HG03575 (cell line): ENCODE results near the gene HTR7.
"Not testable (repeated sequence)": the region's sequence is repeated elsewhere in the genome, so short reads cannot be mapped to it uniquely, and the experiment has no call there.

Experiments used
- ATAC-seq: cut with Tn5 transposase; IDR thresholded peaks from one replicate; pipeline ENCODE4 v1.9.1; 2021; ENCODE audit not compliant: unreplicated experiment, insufficient number of reproducible peaks, low FRiP score; ENCODE audit errors: extremely low read depth

Gene HTR7

DNA sequence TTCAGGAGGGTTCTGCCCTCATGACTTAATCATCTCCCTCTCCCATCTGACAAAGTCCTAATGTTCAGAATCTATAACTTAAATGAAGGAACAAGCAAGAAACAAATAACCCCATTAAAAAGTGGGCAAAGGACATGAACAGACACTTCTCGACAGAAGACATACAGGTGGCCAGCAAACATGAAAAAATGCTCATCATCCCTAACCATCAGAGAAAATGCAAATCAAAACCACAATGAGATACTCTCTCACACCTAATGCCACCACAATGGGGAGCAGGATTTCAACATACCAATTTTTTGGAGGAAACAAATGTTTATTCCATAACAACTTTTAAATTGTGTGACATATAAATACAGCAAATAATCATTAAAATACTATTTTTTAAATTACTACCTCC, 3.0 kb upstream of the HTR7 start:
- no peak for ATAC-seq

DNA sequence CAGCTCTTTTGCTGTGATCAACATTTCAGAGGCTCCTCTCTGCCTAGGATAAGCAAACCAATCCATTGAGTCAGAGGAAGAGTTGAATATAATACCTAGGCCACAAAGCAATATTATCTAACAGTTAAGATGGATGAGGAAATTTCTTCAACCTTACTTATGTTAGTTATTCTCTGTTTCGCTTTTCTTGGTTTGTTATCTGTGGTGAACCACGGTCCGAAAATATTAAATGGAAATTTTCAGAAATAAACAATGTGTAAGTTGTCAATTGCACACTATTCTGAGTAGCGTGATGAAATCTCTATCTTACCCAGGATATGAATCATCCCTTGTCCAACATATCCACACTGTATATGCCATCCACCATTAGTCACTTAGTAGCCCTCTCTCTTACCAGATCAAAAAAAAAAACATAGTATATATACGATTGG, 1.5 kb upstream of the HTR7 start:
- ATAC-seq, result no peak

DNA sequence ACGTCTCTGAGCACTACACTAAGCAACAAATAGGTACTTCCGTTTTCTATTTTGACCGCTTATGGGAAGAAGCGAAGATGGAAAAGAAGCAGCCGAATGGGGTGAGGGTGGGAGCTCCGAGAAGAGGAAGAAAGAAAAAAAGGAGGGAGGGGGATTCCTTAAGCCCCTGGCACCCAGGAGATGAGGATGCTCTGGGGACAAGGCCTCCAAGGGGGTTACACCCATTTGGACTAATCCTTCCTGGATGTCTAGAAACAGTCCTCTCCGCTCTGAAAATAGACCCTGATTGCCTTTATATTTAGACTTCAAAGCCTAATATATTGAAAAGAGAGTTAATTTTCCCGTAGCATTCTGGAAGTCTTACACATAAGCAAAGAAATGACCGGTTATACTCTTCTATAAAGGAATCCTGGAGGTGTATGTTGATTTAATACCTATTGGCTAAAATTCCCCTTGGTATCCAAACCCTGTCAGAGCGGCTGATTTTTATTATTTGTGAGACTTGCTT, 676 bp upstream of the HTR7 start:
- ATAC-seq, result no peak

DNA sequence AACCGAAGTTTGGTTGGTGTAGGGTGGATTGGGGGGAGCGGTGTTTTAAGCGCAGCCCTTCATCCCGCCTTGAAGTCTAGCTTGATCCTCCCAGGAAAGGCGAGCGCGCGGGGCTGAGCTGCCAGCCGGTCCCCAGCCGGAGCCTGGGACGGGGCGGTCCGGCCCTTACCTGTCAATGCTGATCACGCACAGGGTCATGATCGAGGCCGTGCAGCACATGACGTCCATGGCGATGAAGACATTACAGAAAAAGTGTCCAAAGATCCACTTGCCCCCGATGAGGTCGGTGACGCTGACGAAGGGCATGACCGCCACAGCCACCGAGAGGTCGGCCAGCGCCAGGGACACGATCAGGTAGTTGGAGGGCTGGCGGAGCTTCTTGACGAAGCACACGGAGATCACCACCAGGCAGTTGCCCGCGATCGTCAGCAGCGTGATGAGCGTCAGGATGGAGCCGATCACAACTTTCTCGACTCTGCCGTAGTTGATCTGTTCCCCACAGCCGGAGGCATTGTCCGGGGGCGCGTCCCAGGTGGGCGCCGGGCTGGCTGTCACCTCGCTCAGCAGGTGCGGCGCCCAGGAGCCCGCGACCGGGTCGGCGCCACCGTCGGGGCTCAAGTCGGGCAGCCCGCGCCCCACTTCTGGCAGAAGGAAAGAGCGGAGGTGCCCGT, 740 bp downstream of the HTR7 start:
- ATAC-seq, result no peak

DNA sequence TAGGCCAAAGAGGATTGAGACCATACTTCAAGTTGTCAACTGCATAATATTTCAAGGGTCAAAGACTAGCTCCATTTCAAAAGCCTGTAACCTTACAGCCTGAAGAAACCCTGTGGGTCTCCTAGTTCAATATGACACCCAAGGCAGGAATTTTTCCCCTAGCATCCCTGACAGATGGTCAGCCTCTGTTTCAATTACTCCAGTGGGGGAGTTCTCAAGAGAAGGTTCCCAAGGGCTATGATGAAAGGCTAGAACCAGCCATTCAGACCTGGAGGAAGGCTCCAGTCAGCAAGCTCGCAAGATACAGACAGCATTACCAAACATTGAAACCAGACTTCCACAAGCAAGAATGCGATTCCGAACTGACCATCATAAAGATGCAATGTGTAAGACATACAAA, 1.6 kb downstream of the HTR7 start:
- ATAC-seq, result no peak

DNA sequence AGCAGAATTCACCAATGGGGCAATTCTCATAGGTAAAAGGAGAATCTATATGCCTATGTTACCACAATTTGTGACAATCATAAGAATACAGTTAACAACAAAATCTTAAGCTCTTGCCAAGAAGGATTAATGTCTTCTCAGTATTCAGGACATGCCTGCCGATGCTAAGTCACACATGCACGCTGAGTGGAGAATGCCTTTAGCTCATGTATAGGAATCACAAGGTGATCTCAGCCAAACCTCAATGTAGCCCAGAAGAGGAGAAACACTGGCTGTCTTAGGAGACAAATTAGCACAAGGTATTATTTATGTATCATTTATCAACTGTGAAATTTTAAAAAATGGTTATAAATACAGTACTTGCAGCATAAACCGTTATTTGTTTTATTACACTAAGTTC, 2.7 kb downstream of the HTR7 start:
- no peak for ATAC-seq

DNA sequence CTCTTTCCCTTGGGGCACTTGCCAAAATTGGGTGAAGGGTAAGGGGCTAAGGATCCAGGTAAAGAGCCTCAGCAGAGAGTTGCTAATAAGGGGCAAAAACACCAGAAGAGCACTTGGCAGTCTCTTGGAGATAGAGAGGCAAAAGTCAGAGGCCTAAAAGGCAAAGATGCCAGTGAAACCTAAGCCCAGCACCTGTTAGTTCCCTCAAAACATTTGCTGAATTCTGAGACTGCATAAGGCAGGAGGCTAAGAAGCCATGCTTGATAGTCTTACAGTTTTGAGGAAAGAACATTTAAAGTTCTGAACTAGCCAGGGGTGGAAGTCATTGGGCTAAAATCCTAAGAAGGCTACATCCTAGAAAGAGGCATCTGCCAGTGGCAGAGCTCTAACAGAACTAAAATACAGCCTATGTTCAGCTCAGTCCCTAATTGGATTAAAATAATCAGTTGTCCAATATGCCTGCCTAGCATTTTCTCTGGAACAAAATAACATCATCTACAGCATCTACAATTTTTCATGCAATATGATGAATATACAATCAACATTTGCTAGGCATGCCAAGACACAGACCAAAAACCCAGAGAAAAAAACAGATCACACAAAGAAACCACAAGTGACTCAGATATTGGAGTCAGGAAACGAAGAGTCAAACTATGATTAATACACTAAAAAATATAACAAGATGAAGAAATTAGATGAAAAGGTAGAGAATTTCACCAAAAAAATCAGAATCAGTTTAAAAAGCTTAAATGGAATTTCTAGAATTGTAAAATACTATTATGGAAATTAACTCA, 7.7 kb downstream of the HTR7 start:
- no peak for ATAC-seq

DNA sequence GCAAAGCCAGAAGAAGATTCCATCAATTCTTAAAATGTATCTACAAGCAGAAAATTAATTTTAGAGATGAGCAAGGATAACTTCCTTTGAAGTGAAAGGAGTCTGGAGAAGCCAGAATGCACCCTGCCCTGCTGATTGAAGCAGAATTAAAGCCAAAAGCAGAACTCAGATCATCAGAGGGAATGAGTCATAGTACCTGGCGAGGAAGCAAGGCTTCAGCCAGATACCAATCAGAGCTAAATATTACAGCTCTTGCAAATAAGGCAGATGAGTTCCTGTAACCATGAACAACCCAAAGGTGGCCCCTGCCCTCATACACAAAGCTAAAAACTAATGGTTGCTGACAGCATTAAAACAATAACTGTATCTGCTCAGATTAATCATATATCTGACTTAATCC, 10.4 kb downstream of the HTR7 start:
- no peak for ATAC-seq

DNA sequence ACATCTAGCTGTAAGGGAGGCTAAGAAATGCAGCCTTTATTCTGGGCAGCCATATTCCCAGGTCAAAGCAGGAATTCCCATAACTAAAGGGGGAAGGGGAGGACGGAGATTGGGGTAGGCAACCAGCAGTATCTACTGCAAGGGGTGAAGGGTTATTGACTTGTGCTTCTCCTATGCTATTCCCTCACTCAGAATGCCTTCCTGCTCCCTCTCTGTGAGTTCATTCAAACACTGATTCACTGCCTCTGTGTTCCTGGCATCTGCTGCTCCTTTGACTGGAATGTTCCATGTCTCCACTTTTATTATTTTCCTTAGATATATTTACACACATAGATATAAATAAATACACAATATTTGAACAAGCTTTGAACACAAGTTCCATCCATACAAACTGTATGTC, 11.1 kb downstream of the HTR7 start:
- ATAC-seq, result no peak

DNA sequence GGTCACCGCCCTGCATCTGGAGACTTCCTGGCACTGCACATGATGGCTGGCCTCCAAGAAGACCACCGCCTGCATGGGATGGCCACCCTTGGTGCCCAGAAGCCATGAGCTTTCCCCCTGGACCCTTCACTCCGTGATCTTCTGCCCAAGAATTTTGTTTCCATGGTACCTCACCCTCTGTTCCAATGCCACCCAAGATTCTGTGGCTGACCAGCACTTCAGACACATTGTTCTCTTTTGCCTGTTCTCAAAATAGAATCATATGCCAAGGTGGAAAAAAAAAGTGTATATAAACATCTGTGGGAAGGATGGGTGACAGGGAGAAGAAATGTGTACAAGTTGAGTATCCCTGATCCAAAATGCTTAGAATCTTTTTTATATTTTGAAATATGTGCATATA, 12.1 kb downstream of the HTR7 start:
- no peak for ATAC-seq

DNA sequence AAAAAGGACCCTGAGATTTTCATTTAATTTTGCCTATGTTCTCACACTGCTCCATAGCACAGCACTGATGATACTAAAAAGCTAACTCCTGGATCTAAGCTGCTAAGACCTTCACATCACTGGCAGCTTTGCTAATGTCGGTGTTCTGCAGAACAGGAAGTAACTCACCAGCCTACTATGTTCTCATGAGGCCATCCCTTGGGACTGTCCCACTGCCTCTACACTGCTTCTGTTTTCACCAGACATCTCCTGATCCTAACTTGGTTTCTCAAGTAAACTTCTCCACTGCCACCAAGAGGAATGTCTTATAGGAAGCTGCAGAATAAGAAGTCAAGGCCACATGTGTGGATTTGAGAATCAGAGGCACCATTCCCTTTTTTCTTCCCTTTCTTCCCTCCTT, 15.1 kb downstream of the HTR7 start:
- ATAC-seq, result no peak

DNA sequence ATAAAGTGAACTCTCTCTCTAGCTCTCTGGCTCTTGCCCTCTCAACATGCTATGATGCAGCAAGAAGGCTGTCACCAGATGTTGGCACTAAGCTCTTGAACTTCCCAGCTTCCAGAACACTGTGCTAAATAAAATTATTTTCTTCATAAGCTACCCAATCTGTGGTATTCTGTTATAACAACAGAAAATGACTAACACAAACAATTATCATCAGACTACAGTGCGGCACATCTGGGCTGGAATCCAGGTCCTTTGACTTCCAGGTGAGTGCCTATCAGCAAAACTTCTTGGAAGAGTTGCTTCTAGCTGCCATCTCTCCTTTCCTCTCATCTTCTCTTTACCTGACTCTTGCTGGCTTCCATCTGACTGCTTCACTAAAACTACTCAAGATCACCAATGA, 20.4 kb downstream of the HTR7 start:
- no peak for ATAC-seq

DNA sequence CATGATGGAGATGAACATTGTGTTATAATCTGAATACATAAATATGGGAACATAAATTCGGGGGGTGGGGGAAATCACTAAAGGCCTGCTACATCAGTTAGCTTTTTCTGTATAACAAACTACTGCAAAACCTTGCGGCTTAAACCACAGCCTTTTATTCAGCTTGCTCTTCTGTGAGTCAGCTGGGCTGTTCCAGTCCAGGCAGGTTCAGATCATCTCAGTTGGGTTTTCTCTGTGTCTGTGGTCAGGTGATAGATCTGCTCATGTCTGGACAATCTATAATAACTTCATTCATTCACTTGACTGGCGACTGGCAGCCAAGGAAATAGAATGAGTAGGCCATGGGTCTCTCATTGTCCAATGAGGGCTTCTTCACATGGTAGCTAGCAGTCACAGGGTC, 23.5 kb downstream of the HTR7 start:
- ATAC-seq, result no peak

DNA sequence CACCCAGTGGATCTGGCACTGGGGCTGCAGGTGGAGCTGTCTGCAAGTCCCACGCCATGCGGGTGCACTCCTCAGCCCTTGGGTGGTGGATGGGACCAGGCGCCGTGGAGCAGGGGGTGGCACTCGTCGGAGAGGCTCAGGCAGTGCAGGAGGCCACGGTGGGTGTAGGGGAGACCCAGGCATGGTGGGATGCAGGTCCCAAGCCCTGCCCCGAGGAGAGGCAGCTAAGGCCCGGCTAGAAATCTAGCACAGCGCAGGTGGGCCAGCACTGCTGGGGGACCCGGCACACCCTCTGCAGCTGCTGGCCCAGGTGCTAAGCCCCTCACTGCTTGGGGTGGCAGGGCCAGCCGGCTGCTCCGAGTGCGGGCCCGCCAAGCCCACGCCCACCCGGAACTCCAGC, 25.7 kb downstream of the HTR7 start:
- ATAC-seq, result no peak

DNA sequence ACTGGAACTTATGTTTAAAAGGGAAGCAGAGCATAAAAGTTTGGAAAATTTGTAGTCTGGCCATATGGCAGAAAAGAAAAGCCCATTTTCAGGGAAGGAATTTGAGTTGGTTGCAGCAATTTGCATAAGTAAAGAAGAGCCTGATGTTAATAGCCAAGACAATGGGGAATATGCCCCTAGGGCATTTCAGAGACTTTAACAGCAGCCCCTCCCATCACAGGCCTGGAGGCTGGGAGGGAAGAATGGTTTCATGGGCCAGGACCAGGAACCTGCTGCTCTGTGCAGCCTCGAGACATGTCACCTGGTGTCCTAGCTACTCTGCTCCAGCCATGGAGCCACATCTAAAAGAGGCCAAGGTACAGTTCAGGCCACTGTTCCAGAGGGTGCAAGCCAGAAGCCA, 35.3 kb downstream of the HTR7 start:
- no peak for ATAC-seq

DNA sequence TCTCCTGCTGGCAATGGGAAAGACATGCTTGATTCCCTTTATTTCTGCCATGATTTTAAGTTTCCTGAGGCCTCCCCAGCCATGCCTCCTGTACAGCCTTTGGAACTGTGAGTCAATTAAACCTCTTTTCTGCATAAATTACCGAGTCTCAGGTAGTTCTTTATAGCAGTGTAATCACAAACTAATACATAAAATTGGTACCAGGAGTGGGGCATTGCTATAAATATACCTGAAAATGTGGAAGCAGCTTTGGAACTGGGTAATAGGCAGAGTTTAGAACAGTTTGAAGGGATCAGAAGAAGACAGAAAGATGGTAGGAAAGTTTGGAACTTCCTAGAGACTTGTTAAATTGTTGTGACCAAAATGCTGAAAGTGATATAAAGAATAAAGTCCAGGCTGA, 36.0 kb downstream of the HTR7 start:
- ATAC-seq, result not testable (repeated sequence)

DNA sequence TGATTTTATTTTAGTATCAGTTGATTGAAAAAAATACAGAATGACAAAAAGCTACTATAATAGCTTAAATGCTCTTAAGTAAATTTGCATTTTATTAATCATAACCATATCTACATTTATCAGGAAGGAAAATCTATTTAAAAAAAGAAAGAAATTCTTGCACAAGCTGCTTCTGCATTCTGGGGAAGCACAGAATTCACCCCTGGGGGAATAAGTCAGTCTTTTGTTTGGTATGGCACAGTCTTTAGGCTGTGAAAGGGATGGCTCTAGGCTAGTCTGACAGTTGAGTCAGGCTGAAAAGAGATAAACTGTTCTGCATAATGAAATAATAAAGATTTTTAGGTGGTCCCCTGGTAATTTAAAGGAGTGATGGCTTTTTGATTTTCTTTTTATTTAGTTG, 37.9 kb downstream of the HTR7 start:
- no peak for ATAC-seq

DNA sequence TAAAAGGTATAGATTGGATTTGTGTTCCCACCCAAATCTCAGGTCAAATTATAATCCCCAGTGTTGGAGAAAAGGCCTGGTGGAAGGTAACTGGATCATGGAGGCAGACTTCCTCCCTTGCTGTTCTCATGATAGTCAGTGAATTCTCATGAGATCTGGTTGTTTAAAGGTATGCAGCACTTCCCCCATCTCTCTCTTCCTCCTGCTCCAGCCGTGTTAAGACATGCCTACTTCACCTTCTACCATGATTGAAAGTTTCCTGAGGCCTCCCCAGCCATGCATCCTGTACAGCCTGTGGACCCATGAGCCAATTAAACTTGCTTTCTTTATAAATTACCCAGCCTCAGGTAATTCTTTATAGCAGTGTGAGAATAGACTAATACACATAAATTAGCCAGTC, 39.1 kb downstream of the HTR7 start:
- no peak for ATAC-seq

DNA sequence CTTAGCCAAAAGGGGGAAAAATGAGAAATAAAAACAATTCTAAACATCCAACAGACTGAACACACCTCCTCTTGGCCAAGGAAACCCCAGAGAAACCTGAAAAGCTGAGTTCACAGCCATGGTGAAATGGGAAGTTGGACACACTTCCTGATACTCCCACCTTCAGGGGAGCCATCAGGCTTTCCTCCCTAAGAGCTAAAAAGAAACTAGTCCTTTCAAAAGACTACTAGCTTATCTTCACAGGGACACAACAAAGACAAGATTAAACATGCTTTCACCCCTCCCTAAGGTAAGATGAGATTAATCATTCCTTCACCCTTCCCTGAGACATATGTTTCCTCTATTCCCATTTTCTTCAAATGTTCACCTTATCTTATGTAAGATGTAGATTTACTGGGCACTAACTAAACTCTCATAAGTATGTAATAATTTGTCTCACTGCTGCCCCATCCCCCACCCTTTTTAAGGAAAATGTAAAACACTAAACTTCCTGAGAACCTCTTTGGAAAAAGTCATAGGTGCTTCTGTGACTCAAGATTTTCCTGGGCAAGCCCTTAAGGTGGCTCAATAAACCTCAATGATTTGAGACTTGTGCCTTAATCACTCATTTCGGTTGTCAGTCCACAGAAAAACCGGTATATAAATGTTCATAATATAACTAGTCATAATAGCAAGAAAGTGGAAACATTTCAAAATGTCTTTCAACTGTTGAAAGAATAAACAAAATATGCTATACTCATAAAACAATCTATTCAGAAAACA, 40.5 kb downstream of the HTR7 start:
- no peak for ATAC-seq

DNA sequence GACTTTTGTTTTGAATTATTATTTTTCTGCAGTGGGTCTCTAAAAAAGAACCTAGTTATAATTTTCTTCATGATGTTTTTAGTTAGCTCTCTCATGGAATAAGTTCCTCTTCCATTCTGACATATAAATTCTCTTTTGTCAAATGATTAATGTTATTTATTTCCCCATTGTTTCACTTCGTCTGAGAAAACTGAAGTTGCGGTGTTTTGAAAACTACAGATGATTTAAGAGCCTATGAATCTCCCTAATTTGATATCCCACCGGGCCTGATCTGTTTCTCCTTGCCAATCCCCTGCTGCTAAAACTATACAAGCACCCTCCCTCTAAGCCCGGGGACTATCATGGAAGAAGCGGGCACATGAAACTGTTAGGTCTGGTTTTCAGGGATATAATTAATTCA, 41.4 kb downstream of the HTR7 start:
- ATAC-seq, result no peak
